ENCODE data around the gene NCK1.

The NCK1 gene

GRCh38 chr3:136908297-136908696 lies 46.3 kb downstream of the NCK1 start:
- Histone ChIP-seq H3K9me3 (ENCODE audit: insufficient read depth, low read depth, low read length) (no peaks in the 10 kb centered on the region), H3K4me3 (ENCODE audit: low read depth, low read length) (no peak overlapping the region), H3K18ac (ENCODE audit: low read length) (no peak overlapping the region), H3K79me2 (ENCODE audit: control insufficient read depth, insufficient read depth, low read length, poor library complexity) (peaks cover 6% of the 10 kb centered on the region), H4K8ac (ENCODE audit: low read depth, low read length) (no peak overlapping the region), H2AK5ac (ENCODE audit: low read length) (no peak overlapping the region), H3K4me1 (ENCODE audit: control insufficient read depth in 1 of 2, insufficient read depth in 2 of 2, low read length in 2 of 2) (peaks cover 2 to 8% of the 10 kb centered on the region in 2 experiments), H3K4ac (ENCODE audit: low read depth, low read length) (no peak overlapping the region), H2AFZ (ENCODE audit: insufficient read depth, low read length, poor library complexity) (no peak overlapping the region), H3K9ac (ENCODE audit: low read length) (no peak overlapping the region), H2BK5ac (ENCODE audit: low read depth, low read length, poor library complexity) (no peak overlapping the region), H4K12ac (ENCODE audit: low read depth, low read length) (no peak overlapping the region), H3K4me2 (ENCODE audit: low read length) (no peak overlapping the region), H3K14ac (ENCODE audit: low read length) (no peak overlapping the region), H2BK12ac (ENCODE audit: low read length) (no peak overlapping the region), H3K23ac (ENCODE audit: low read length) (no peak overlapping the region), H2BK120ac (ENCODE audit: insufficient read depth, low read length, poor library complexity) (no peak overlapping the region), H3K36me3 (ENCODE audit: control insufficient read depth in 1 of 2, insufficient read depth in 2 of 2, low read length in 2 of 2) (peaks cover 0 to 2% of the 10 kb centered on the region in 2 experiments), H3K79me1 (ENCODE audit: low read length) (peaks cover 1% of the 10 kb centered on the region), H3K27me3 (ENCODE audit: insufficient read depth, low read length) (no peaks in the 10 kb centered on the region), H3K27ac (ENCODE audit: low read depth, low read length) (no peak overlapping the region), H4K91ac (ENCODE audit: low read depth, low read length) (no peak overlapping the region)
- no CpG with 5 or more reads among the region's 2 CpGs for WGBS (ENCODE audit: extremely low coverage, insufficient coverage, insufficient read length)
- no peak for DNase-seq

GRCh38 chr3:136909187-136909586 lies 47.2 kb downstream of the NCK1 start:
- no peak overlapping the region for H2AK5ac ChIP-seq (ENCODE audit: low read length)

GRCh38 chr3:136910697-136911096 lies 48.7 kb downstream of the NCK1 start:
- no peak overlapping the region for H2BK120ac ChIP-seq (ENCODE audit: insufficient read depth, low read length, poor library complexity)
- H3K4me1 ChIP-seq (ENCODE audit: control insufficient read depth in 1 of 2, insufficient read depth in 2 of 2, low read length in 2 of 2) = peaks cover 6 to 15% of the 10 kb centered on the region in 2 experiments
- H3K14ac ChIP-seq (ENCODE audit: low read length) = no peak overlapping the region
- H3K79me2 ChIP-seq (ENCODE audit: control insufficient read depth, insufficient read depth, low read length, poor library complexity) = peaks cover 7% of the 10 kb centered on the region
- no peak overlapping the region for H2AFZ ChIP-seq (ENCODE audit: insufficient read depth, low read length, poor library complexity)
- H4K91ac ChIP-seq (ENCODE audit: low read depth, low read length) = no peak overlapping the region
- H3K9ac ChIP-seq (ENCODE audit: low read length) = no peak overlapping the region
- no peak overlapping the region for H3K4me2 ChIP-seq (ENCODE audit: low read length)
- DNase-seq = no peak
- peaks cover 2% of the 10 kb centered on the region for H3K79me1 ChIP-seq (ENCODE audit: low read length)
- no peaks in the 10 kb centered on the region for H3K27me3 ChIP-seq (ENCODE audit: insufficient read depth, low read length)
- H4K12ac ChIP-seq (ENCODE audit: low read depth, low read length) = no peak overlapping the region
- no peak overlapping the region for H3K18ac ChIP-seq (ENCODE audit: low read length)
- no CpG with 5 or more reads among the region's 2 CpGs for WGBS (ENCODE audit: extremely low coverage, insufficient coverage, insufficient read length)
- no peak overlapping the region for H3K4me3 ChIP-seq (ENCODE audit: low read depth, low read length)
- H2BK5ac ChIP-seq (ENCODE audit: low read depth, low read length, poor library complexity) = no peak overlapping the region
- no peak overlapping the region for H3K27ac ChIP-seq (ENCODE audit: low read depth, low read length)
- no peak overlapping the region for H2AK5ac ChIP-seq (ENCODE audit: low read length)
- no peak overlapping the region for H3K23ac ChIP-seq (ENCODE audit: low read length)
- H3K4ac ChIP-seq (ENCODE audit: low read depth, low read length) = no peak overlapping the region
- no peak overlapping the region for H4K8ac ChIP-seq (ENCODE audit: low read depth, low read length)
- H3K36me3 ChIP-seq (ENCODE audit: control insufficient read depth in 1 of 2, insufficient read depth in 2 of 2, low read length in 2 of 2) = peaks cover 0 to 2% of the 10 kb centered on the region in 2 experiments
- no peak overlapping the region for H2BK12ac ChIP-seq (ENCODE audit: low read length)
- no peaks in the 10 kb centered on the region for H3K9me3 ChIP-seq (ENCODE audit: insufficient read depth, low read depth, low read length)

More at GRCh38 chr3:136909187-136909586, 47.2 kb downstream of the NCK1 start:
- H4K91ac ChIP-seq (ENCODE audit: low read depth, low read length) = no peak overlapping the region
- peaks cover 2 to 11% of the 10 kb centered on the region in 2 experiments for H3K4me1 ChIP-seq (ENCODE audit: control insufficient read depth in 1 of 2, insufficient read depth in 2 of 2, low read length in 2 of 2)
- no peak overlapping the region for H3K18ac ChIP-seq (ENCODE audit: low read length)
- no peak overlapping the region for H4K12ac ChIP-seq (ENCODE audit: low read depth, low read length)
- WGBS (ENCODE audit: extremely low coverage, insufficient coverage, insufficient read length) = no CpG with 5 or more reads among the region's 4 CpGs
- no peak overlapping the region for H2AFZ ChIP-seq (ENCODE audit: insufficient read depth, low read length, poor library complexity)
- no peak overlapping the region for H3K23ac ChIP-seq (ENCODE audit: low read length)
- H3K4ac ChIP-seq (ENCODE audit: low read depth, low read length) = no peak overlapping the region
- H3K79me1 ChIP-seq (ENCODE audit: low read length) = peaks cover 2% of the 10 kb centered on the region
- H3K36me3 ChIP-seq (ENCODE audit: control insufficient read depth in 1 of 2, insufficient read depth in 2 of 2, low read length in 2 of 2) = peaks cover 0 to 2% of the 10 kb centered on the region in 2 experiments
- H3K79me2 ChIP-seq (ENCODE audit: control insufficient read depth, insufficient read depth, low read length, poor library complexity) = peaks cover 6% of the 10 kb centered on the region
- H2BK120ac ChIP-seq (ENCODE audit: insufficient read depth, low read length, poor library complexity) = no peak overlapping the region
- no peaks in the 10 kb centered on the region for H3K9me3 ChIP-seq (ENCODE audit: insufficient read depth, low read depth, low read length)
- no peak overlapping the region for H4K8ac ChIP-seq (ENCODE audit: low read depth, low read length)
- DNase-seq = no peak
- H3K27me3 ChIP-seq (ENCODE audit: insufficient read depth, low read length) = no peaks in the 10 kb centered on the region
- no peak overlapping the region for H3K4me3 ChIP-seq (ENCODE audit: low read depth, low read length)
- no peak overlapping the region for H2BK12ac ChIP-seq (ENCODE audit: low read length)
- no peak overlapping the region for H3K14ac ChIP-seq (ENCODE audit: low read length)
- H2BK5ac ChIP-seq (ENCODE audit: low read depth, low read length, poor library complexity) = no peak overlapping the region
- H3K9ac ChIP-seq (ENCODE audit: low read length) = no peak overlapping the region
- no peak overlapping the region for H3K27ac ChIP-seq (ENCODE audit: low read depth, low read length)
- H3K4me2 ChIP-seq (ENCODE audit: low read length) = no peak overlapping the region

- no peak overlapping the region for H3K4ac ChIP-seq (ENCODE audit: low read depth, low read length)
- H3K9ac ChIP-seq (ENCODE audit: low read length) = no peak overlapping the region
- H3K18ac ChIP-seq (ENCODE audit: low read length) = no peak overlapping the region
- H2AFZ ChIP-seq (ENCODE audit: insufficient read depth, low read length, poor library complexity) = no peak overlapping the region
- H2BK12ac ChIP-seq (ENCODE audit: low read length) = no peak overlapping the region
- H4K8ac ChIP-seq (ENCODE audit: low read depth, low read length) = no peak overlapping the region
- H2BK5ac ChIP-seq (ENCODE audit: low read depth, low read length, poor library complexity) = no peak overlapping the region
- no peak overlapping the region for H3K4me3 ChIP-seq (ENCODE audit: low read depth, low read length)
- no peak overlapping the region for H3K23ac ChIP-seq (ENCODE audit: low read length)
- no peaks in the 10 kb centered on the region for H3K27me3 ChIP-seq (ENCODE audit: insufficient read depth, low read length)
- no peak overlapping the region for H4K12ac ChIP-seq (ENCODE audit: low read depth, low read length)
- WGBS (ENCODE audit: extremely low coverage, insufficient coverage, insufficient read length) = no CpG with 5 or more reads among the region's 1 CpG
- peaks cover 4% of the 10 kb centered on the region for H3K79me2 ChIP-seq (ENCODE audit: control insufficient read depth, insufficient read depth, low read length, poor library complexity)
- H2BK120ac ChIP-seq (ENCODE audit: insufficient read depth, low read length, poor library complexity) = no peak overlapping the region
- H3K4me2 ChIP-seq (ENCODE audit: low read length) = no peak overlapping the region
- H3K79me1 ChIP-seq (ENCODE audit: low read length) = peaks cover 2% of the 10 kb centered on the region
- DNase-seq = no peak
- H3K27ac ChIP-seq (ENCODE audit: low read depth, low read length) = no peak overlapping the region
- peaks cover 3 to 9% of the 10 kb centered on the region in 2 experiments for H3K4me1 ChIP-seq (ENCODE audit: control insufficient read depth in 1 of 2, insufficient read depth in 2 of 2, low read length in 2 of 2)
- no peak overlapping the region for H3K14ac ChIP-seq (ENCODE audit: low read length)
- H4K91ac ChIP-seq (ENCODE audit: low read depth, low read length) = no peak overlapping the region
- no peaks in the 10 kb centered on the region for H3K9me3 ChIP-seq (ENCODE audit: insufficient read depth, low read depth, low read length)
- peaks cover 0 to 4% of the 10 kb centered on the region in 2 experiments for H3K36me3 ChIP-seq (ENCODE audit: control insufficient read depth in 1 of 2, insufficient read depth in 2 of 2, low read length in 2 of 2)
- H2AK5ac ChIP-seq (ENCODE audit: low read length) = no peak overlapping the region
These were observed 51.2 kb downstream of the NCK1 start for GRCh38 chr3:136913168-136913567.

Measured in trophoblast cell (in vitro differentiated cells and primary cell).